GM12875 (cell line): ENCODE measurements around the gene VTI1A.

ENCODE experiments used
- H3K4me3 ChIP-seq: one replicate; pipeline ENCODE4 v1.5.1; 2011; ENCODE audit warnings: low read depth, low read length, control low read depth
- CTCF ChIP-seq: IDR thresholded peaks from 2 replicates; pipeline ENCODE4 v1.5.1; 2011; ENCODE audit warnings: low read depth, mild to moderate bottlenecking, control low read depth, inconsistent platforms, low read length, moderate library complexity, borderline replicate concordance; ENCODE audit not compliant: insufficient read depth

The VTI1A gene

GRCh38 chr10:112820320-112820719, 373.3 kb downstream of the VTI1A start:
- H3K4me3 ChIP-seq, result no peak overlapping the region
- no peak for TF ChIP-seq CTCF

GRCh38 chr10:112821038-112821437, 374.0 kb downstream of the VTI1A start:
- no peak overlapping the region for H3K4me3 ChIP-seq
- TF ChIP-seq CTCF, result no peak

- TF ChIP-seq CTCF, result no peak
- no peak overlapping the region for H3K4me3 ChIP-seq
Measured at GRCh38 chr10:112821663-112822062, 374.6 kb downstream of the VTI1A start.

- no peak for TF ChIP-seq CTCF
- H3K4me3 ChIP-seq, result no peak overlapping the region
Measured at GRCh38 chr10:112823007-112823406, 376.0 kb downstream of the VTI1A start.

DNA sequence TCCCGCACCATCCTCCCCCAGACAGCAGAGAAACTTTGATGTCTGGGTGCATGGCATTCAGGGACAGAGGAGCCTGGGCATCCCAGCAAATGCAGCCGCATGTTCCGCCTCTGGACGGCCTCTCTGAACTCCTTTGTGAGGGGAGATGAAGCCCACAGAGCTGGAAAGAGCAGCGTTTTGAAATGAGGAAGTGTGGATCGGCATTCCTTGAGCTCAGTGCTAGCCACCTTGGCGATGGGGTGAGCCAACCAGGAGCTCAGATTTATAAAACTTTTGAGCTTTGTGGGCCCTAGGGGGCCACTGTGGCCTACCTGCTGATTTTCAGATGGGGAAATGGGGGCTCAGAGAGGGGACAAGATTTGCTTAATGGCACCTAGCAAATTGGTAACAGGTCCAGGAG, 376.6 kb downstream of the VTI1A start:
- no peak overlapping the region for H3K4me3 ChIP-seq
- TF ChIP-seq CTCF, result no peak

- H3K4me3 ChIP-seq, result no peak overlapping the region
- no peak for TF ChIP-seq CTCF
Measured at GRCh38 chr10:112826018-112826697, 379.1 kb downstream of the VTI1A start.

DNA sequence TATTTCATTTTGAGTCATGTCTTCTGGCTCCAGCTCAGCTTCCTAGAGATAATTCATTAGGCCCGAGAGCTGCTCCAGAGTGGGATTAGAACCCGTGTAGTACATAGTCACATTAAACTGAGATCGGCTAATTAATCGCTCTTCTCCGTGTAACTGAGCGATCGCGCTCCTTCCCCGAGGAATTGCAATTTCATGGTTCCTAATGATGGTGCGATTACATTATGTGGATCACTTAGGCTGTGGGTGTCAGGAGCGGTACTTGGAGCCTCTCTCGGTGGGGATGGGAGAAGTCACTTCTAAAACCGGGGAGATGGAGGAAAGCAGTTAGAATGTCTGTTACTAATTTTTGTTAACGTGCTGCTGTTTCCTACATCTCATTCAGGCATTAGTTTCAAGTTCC, 380.1 kb downstream of the VTI1A start:
- no peak overlapping the region for H3K4me3 ChIP-seq
- TF ChIP-seq CTCF, result no peak
